NCI-H1092 treated with DMSO at 0.1 percent for 48 hours (cell line): ENCODE measurements around the gene ZBTB2.
"Not testable (repeated sequence)": the region's sequence is repeated elsewhere in the genome, so short reads cannot be mapped to it uniquely, and the experiment has no call there.

ENCODE experiments used
- DNase-seq: peaks from one replicate; lab custom pipeline; 2025; lab: John Stamatoyannopoulos, UW

Gene ZBTB2

DNA sequence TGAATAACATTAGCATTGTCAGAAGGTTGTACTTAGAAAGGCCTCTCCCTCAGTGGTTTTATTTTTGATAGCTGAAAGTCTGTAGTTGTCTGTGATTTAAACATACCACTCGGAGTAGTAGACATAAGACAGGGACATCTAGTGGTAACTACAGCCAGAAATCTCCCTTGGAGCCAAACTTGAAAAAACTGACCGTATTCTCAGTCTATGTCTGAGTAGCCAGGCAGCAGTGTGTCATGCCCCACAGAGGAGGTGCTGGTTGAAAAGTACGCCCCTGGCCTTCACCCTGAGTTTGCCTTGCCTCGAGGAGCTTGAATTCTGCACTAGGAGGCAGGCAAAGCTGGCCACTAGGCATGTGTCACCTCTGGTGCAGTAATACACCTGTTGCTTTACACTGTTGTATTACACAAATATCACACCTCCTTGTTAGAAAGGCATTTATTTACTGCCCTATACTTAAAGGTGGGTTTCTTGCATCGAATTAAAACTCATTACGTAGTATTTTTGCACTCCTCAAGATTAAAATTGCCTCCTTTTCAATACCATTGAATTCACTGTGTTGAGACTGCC is 20.8 kb downstream of the ZBTB2 start:
- no peak for DNase-seq

DNA sequence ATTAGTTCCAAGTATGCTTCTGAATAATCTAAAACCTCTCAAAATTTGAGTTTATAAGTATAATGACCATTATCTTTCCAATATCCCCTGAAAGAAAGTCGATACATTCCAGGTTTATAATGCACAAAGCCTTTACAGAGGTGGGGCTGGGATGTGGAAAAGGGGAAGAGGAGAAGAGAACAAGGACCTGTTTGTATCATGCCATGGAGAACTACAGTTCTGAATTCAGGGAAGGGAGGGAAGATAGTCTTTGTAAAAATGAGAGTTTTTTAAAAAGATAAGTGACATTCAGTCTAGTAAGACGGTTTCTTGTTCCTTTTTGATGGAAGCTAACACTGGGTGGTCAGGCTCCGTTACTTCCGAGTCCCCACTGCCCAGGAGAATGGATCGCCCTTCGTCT is 26.1 kb downstream of the ZBTB2 start:
- no peak for DNase-seq

DNA sequence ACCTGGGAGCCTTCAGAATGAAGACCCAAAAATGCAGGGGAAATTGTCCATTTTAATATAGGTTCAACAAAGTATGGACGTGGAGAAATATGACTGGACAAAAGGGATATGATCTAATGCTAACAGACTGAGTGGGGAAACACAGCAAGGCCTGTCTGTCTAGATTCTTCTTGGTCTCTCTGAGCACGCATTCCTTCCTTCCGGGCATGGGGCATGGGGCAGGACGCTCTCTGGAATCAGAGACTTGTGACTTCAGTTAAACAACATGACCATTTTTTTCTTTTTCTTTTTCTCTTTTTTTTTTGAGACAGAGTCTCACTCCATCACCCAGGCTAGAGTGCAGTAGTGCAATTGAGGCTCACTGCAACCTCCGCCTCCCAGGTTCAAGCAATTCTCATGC is 31.9 kb downstream of the ZBTB2 start:
- DNase-seq: no peak

DNA sequence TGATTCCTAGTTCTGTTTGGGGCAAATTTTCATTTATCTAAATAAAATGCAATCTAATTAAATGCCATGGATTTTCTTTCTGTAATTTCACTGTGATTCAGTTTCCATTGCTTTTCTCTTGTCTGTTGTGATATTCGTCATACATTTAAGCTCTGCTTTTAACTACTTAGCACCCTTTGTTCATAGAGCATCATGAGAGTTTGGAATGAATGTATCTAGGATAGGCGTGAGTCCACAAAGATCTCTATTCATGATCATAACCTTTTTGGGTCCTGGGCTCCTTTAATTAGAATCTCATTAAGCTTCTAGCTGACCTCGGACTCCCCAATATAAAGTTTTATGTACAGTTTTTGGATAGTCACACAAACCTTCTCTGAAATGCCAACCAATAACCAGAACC is 32.9 kb downstream of the ZBTB2 start:
- no peak for DNase-seq

DNA sequence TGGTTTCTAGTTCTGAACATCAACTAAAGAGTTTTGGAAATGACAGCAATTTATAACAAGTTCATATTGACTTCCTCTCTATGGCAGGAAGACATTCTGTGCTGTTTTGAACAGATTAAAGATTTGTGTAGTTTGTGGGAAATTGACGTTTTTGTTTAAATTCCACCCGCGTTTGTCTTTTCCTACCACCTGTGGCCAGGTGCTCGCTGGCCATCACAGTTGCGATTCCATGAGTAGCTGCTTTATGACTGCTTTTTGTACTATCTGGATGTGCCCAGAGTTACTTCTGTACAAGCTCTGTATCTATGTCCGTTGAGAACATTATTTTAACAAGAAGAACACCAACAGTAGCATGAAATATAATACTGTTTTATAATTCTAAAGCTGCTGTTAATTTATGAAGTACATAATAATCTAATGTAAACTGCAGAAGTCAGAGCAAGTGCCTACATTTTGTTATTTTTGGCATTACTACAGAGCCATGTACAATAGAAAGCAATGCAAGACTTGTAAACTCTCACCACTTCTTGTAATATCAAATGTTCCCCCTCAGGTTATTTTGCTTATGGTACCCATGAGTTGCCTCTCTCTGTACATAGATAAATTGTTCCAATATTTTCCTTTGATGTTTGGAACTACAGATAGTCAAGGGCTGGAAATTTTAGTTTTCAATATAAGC is 33.5 kb downstream of the ZBTB2 start:
- DNase-seq: no peak

DNA sequence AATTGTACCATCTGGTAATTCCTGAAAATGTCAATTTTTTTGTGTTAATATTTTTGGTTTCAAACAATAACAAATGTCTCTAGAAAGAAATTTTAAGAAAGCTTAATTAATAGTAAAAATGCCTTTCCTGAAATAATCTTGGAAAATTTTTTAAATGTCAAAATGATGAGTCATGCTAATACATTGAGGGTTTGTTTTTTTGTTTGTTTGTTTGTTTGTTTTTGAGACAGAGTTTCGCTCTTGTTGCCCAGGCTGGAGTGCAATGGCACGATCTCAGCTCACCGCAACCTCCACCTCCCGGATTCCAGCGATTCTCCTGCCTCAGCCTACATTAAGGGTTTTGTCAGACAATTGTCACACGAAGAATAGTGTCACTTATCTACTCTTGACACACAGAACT is 34.4 kb downstream of the ZBTB2 start:
- not testable (repeated sequence) for DNase-seq

DNA sequence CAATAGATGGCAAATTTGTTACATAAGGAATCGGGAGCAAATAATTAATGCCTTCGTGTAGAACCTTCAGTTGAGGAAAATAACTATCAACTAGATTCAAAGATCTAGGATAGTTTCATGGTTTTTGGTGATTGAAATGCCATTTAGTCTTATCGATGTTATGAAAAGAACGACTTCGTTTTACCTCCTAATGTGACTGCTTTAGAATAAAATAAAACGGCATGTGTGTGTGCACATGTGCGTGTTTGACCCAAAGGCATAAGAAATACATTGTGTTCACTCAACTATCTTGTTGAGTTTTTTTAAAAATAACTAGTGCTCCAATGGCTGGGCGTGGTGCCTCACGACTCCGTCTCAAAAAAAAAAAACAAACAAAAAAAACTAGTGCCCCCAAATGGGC is 37.6 kb downstream of the ZBTB2 start:
- no peak for DNase-seq

DNA sequence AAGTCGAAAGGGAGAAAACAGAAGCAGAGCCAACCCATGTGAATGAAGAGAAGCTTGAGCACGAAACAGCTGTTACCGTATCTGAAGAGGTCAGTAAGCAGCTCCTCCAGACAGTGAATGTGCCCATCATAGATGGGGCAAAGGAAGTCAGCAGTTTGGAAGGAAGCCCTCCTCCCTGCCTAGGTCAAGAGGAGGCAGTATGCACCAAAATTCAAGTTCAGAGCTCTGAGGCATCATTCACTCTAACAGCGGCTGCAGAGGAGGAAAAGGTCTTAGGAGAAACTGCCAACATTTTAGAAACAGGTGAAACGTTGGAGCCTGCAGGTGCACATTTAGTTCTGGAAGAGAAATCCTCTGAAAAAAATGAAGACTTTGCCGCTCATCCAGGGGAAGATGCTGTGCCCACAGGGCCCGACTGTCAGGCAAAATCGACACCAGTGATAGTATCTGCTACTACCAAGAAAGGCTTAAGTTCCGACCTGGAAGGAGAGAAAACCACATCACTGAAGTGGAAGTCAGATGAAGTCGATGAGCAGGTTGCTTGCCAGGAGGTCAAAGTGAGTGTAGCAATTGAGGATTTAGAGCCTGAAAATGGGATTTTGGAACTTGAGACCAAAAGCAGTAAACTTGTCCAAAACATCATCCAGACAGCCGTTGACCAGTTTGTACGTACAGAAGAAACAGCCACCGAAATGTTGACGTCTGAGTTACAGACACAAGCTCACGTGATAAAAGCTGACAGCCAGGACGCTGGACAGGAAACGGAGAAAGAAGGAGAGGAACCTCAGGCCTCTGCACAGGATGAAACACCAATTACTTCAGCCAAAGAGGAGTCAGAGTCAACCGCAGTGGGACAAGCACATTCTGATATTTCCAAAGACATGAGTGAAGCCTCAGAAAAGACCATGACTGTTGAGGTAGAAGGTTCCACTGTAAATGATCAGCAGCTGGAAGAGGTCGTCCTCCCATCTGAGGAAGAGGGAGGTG is 38.7 kb downstream of the ZBTB2 start:
- no peak for DNase-seq

DNA sequence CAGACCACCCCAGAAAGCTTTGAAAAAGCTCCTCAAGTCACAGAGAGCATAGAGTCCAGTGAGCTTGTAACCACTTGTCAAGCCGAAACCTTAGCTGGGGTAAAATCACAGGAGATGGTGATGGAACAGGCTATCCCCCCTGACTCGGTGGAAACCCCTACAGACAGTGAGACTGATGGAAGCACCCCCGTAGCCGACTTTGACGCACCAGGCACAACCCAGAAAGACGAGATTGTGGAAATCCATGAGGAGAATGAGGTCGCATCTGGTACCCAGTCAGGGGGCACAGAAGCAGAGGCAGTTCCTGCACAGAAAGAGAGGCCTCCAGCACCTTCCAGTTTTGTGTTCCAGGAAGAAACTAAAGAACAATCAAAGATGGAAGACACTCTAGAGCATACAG is 39.6 kb downstream of the ZBTB2 start:
- no peak for DNase-seq

DNA sequence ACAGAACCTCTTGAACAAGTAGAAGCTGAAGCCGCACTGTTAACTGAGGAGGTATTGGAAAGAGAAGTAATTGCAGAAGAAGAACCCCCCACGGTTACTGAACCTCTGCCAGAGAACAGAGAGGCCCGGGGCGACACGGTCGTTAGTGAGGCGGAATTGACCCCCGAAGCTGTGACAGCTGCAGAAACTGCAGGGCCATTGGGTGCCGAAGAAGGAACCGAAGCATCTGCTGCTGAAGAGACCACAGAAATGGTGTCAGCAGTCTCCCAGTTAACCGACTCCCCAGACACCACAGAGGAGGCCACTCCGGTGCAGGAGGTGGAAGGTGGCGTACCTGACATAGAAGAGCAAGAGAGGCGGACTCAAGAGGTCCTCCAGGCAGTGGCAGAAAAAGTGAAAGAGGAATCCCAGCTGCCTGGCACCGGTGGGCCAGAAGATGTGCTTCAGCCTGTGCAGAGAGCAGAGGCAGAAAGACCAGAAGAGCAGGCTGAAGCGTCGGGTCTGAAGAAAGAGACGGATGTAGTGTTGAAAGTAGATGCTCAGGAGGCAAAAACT is 40.1 kb downstream of the ZBTB2 start:
- DNase-seq: no peak

DNA sequence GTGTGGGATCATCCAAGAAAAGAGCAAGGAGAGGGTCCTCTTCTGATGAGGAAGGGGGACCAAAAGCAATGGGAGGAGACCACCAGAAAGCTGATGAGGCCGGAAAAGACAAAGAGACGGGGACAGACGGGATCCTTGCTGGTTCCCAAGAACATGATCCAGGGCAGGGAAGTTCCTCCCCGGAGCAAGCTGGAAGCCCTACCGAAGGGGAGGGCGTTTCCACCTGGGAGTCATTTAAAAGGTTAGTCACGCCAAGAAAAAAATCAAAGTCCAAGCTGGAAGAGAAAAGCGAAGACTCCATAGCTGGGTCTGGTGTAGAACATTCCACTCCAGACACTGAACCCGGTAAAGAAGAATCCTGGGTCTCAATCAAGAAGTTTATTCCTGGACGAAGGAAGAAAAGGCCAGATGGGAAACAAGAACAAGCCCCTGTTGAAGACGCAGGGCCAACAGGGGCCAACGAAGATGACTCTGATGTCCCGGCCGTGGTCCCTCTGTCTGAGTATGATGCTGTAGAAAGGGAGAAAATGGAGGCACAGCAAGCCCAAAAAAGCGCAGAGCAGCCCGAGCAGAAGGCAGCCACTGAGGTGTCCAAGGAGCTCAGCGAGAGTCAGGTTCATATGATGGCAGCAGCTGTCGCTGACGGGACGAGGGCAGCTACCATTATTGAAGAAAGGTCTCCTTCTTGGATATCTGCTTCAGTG is 40.8 kb downstream of the ZBTB2 start:
- DNase-seq: no peak

DNA sequence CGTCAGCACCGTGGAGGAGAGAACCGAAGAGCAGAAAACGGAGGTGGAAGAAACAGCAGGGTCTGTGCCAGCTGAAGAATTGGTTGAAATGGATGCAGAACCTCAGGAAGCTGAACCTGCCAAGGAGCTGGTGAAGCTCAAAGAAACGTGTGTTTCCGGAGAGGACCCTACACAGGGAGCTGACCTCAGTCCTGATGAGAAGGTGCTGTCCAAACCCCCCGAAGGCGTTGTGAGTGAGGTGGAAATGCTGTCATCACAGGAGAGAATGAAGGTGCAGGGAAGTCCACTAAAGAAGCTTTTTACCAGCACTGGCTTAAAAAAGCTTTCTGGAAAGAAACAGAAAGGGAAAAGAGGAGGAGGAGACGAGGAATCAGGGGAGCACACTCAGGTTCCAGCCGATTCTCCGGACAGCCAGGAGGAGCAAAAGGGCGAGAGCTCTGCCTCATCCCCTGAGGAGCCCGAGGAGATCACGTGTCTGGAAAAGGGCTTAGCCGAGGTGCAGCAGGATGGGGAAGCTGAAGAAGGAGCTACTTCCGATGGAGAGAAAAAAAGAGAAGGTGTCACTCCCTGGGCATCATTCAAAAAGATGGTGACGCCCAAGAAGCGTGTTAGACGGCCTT is 41.6 kb downstream of the ZBTB2 start:
- DNase-seq: peak; percentile 73

DNA sequence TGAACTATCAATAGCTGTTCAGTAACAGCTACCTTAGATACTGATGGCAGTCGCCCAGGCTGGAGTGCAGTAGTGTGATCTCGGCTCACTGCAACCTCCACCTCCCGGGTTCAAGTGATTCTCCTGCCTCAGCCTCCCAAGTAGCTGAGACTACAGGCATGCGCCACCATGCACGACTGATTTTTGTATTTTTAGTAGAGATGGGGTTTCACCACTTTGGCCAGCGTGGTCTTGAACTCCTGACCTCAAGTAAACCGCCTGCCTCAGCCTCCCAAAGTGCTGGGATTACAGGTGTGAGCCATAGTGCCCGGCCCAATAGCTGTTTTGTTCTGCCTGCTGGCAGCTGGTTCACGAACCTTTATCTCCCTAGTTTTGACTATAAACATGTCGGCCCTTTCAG is 48.6 kb downstream of the ZBTB2 start:
- DNase-seq: not testable (repeated sequence)

DNA sequence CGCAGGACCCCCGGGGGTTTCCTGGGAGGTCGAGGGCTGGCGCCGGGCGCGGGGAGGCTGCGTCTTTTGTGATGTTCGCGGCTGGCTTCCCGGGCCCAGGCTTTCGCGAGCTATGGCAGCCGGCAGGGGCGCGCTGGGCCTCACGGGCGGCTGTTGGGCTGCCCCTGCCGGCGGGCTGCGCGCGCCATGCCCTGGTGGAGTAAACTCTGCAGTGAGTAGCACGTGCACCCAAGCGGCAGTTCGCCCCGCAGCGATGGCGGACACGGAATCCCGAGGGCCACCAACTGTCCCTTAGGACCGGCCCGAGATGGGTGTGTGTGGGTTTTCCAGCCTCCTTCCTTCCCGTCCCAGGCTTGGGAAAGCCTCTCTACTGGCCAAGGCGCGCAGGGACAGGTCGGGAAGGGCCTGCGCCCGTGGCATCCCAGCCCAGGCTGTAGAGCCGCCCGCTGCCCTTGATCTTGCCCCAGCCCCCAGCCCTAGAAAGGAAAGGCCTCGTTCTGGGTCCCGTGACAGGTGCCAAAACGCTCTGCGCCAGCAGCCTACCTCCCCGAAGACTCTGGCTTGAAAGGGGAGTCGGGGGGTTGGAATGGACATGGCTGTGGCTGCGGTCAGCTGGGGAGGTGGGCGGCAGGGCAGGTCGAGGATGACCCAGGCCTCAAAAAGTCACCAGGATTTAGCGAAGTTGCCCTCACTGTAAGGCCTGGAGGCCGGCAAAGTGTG is 49.7 kb downstream of the ZBTB2 start:
- no peak for DNase-seq

DNA sequence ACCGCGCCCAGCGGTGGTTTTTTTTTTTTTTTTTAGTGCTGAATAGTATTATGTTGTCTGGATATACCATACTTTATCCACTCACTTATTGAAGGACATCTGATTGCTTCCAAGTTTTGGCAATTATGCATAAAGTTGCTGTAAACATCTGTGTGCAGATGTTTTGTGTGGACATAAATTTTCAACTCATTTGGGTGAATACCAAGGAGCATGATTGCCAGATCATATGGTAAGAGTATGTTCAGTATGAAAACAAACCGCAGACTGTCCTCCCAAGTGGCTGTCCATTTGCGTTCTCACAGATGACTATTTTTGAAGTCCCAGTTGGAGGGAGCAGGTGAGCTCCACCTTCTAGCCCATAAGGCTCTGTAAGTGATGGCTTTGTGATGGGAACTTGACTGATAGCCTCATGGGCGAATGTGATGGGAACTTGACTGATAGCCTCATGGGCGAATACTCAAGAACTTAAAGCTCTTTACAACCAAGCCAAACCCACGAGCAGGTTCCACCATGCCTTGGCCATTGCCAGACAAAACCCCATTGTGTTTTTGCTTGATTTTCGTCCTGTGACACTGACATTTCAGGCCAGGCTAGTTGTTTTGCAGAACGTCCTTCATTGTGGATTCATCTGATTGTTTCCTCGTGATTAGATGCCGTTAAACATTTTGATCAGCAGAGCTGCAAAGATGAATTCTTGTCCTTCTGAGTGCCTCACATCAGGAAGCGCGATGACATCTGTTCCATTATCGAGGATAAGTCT is 51.0 kb downstream of the ZBTB2 start:
- DNase-seq: no peak

DNA sequence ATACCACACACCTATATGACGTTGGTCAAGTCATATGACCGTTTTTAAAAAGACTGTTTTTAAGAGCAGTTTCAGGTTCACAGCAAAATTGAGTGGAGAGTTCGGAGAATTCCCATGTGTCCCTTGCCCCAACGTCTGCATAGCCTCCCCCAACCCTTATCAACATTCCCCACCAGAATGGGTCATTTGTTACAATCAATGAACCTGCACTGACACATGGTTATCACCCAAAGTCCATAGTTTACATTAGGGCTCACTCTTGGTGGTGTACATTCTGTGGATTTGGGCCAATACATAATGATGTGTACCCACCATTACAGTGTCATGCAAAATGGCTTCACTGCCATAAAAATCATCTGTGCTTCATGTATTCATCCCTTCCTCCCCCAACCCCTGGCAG is 52.0 kb downstream of the ZBTB2 start:
- no peak for DNase-seq

DNA sequence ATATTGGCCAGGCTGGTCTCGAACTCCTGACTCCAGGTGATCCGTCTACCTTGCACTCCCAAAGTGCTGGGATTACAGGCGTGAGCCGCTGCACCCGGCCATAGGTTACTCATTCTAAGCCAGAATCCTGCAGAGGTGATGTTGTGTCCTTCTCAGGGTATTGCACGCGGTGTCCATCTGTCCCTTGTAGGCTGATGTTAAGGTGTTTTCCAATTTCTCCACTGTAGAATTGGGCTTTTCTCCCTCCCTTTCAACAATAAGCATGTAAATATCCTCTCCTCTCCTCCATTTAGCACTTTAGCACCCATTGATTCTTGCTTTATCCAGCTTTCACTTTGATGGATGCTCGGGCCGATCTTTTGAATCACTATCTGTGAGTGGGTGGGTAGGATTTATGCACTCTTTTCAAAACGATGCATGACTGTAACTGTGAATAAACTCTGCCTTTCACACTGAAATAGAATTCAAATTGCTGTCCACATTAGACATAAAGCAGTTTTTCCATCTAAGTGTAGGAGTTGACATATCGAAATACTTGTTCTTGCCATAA is 52.6 kb downstream of the ZBTB2 start:
- DNase-seq: no peak

DNA sequence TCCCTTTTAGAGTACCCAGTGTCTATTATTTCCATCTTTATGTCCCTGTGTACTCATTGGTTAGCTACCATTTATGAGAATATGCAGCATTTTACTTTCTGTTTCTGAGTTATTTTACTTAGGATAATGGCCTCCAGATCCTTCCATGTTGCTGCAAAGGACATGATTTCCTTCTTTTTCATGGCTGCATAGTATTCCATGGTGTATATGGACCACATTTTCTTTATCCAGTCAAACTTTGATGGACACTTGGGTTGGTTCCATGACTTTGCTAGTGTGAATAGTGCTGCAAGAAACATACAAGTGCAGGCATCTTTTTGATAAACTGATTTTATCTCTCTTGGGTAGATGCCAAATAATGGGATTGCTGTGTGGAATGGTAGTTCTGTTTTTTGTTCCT is 55.4 kb downstream of the ZBTB2 start:
- DNase-seq: no peak

DNA sequence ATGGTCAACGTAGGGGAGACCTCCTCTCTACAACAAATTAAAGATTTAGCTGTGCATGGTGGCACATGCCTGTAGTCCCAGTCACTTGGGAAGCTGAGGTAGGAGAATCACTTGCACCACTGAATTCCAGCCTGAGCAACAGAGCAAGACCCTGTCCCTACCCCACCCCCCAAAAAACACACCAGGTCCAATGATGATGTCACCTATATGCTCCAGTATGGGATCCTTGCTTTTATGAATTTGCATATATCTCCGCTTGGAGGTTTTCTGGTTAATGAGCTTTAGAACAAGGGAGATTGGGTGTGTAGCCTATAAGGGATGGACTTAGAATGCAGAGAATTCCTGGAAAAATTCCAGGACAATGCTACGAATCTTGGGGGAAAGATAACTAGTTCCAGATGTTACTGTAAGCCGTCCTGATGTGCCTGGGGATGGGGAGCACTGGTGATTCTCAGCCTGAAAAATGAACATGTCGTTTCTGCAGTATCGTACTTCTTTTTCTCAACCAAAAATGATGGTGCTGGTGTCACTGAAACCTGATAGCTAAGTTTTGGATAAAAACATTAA is 61.1 kb downstream of the ZBTB2 start:
- no peak for DNase-seq

DNA sequence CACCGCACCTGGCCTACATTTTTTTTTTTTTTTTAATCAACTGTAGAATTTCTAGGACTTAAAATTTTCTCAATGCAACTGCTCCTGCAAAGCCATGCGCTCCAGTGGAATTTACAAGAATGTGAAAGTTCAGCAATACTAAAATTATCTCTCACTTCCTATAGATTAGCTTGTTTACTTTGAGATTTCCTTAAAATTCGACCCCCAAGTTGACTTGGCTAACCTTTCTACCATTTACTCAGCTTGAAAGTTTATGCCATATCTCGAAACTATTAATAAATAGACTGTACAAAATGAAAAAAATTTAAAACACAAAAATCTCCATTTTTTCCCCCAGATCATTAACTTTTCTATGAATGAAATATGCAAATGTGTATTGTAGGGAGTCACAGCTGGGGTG is 64.3 kb downstream of the ZBTB2 start:
- DNase-seq: no peak
